HepG2 (cell line): Measurements from ENCODE around the gene SLC12A3. TPM values are rescaled to one million over a fixed set of nuclear protein-coding genes. Genes with fewer than 3 reads are reported as not detected.
A peak's percentile ranks its signal among the peaks of the same experiment; 100 is the strongest.

ENCODE experiments used
- NFRKB ChIP-seq: fragments of 450-650 bp; IDR thresholded peaks from 2 replicates; pipeline ENCODE4 v1.6.1; 2017
- RAD21 ChIP-seq: fragments of 450-650 bp; formaldehyde crosslinking; IDR thresholded peaks from 2 replicates; pipeline ENCODE4 v1.5.0; 2020; ENCODE audit warnings: mild to moderate bottlenecking
- SPEN ChIP-seq: sonication (generic); formaldehyde crosslinking; IDR thresholded peaks from 2 replicates; pipeline ENCODE4 v1.5.1; 2020; ENCODE audit warnings: low read depth, mild to moderate bottlenecking, missing genetic modification reagents
- THYN1 ChIP-seq: sonication (generic); formaldehyde crosslinking; IDR thresholded peaks from 2 replicates; pipeline ENCODE4 v1.8.1; 2023; ENCODE audit warnings: low read depth, mild to moderate bottlenecking, moderate library complexity, missing genetic modification reagents, borderline replicate concordance
- ZNF232 ChIP-seq: sonication (generic); formaldehyde crosslinking; IDR thresholded peaks from 2 replicates; pipeline ENCODE4 v1.4.0; 2020; ENCODE audit warnings: missing genetic modification reagents, borderline replicate concordance
- ZNF234 ChIP-seq: sonication (generic); formaldehyde crosslinking; conservative IDR thresholded peaks from 2 replicates; pipeline ENCODE4 v1.5.1; 2020; ENCODE audit warnings: mild to moderate bottlenecking, missing genetic modification reagents
- ZNF382 ChIP-seq: sonication (generic); formaldehyde crosslinking; IDR thresholded peaks from 2 replicates; pipeline ENCODE4 v1.5.0; 2020; ENCODE audit warnings: missing genetic modification reagents, mild to moderate bottlenecking, borderline replicate concordance
- ZNF552 ChIP-seq: sonication (generic); formaldehyde crosslinking; IDR thresholded peaks from 2 replicates; pipeline ENCODE4 v1.9.0; 2022; ENCODE audit warnings: missing genetic modification reagents, mild to moderate bottlenecking, borderline replicate concordance
- ZNF749 ChIP-seq: sonication (generic); formaldehyde crosslinking; IDR thresholded peaks from 2 replicates; pipeline ENCODE4 v1.8.0; 2022; ENCODE audit warnings: mild to moderate bottlenecking, missing genetic modification reagents, moderate library complexity, borderline replicate concordance
- ZNF891 ChIP-seq: sonication (generic); formaldehyde crosslinking; IDR thresholded peaks from 2 replicates; pipeline ENCODE4 v1.5.0; 2020; ENCODE audit warnings: mild to moderate bottlenecking, missing genetic modification reagents
- ZSCAN20 ChIP-seq: sonication (generic); formaldehyde crosslinking; IDR thresholded peaks from 2 replicates; pipeline ENCODE4 v1.4.0; 2020; ENCODE audit warnings: missing genetic modification reagents, mild to moderate bottlenecking, borderline replicate concordance
- ZSCAN25 ChIP-seq: sonication (generic); formaldehyde crosslinking; IDR thresholded peaks from 2 replicates; pipeline ENCODE4 v1.8.0; 2022; ENCODE audit warnings: mild to moderate bottlenecking, missing genetic modification reagents
- polyA plus RNA-seq, 8 experiments: library from polyadenylated mRNA; depleted of rRNA in 3 of 8; stranded (reverse) in 7 of 8; unstranded in 1 of 8; fragments of >200 nt; fragmentation: Illumina TruSeq in 4 of 8; extraction: Trizol in 4 of 8; gene quantifications; 2 replicates each; pipeline versions ENCODE4 v1.2.1 to v1.2.3, GENCODE V29; 2011 to 2016; ENCODE audit warnings: low read depth in 4 of 8, missing spikeins in 1 of 8, mixed read lengths in 1 of 8; ENCODE audit not compliant: insufficient read depth in 1 of 8
- total RNA-seq, 5 experiments: library from RNA; depleted of rRNA; stranded (reverse); fragments of >200 nt; fragmentation: Illumina TruSeq; extraction: Trizol; gene quantifications; 2 replicates each; pipeline ENCODE4 v1.2.3, GENCODE V29; 2016; ENCODE audit warnings: low read depth in 1 of 5
- TF ChIP-seq, protein P1 (sequence below): sonication (generic); formaldehyde crosslinking; IDR thresholded peaks from 2 replicates; pipeline ENCODE4 v1.8.0; 2022; ENCODE audit warnings: missing genetic modification reagents, mild to moderate bottlenecking, borderline replicate concordance
- TF ChIP-seq, protein P2 (sequence below): sonication (generic); formaldehyde crosslinking; IDR thresholded peaks from 2 replicates; pipeline ENCODE4 v1.4.0; 2020; ENCODE audit warnings: mild to moderate bottlenecking, low read depth, missing genetic modification reagents
- TF ChIP-seq, protein P3 (sequence below), 2 experiments: fragments of 450-650 bp in 1 of 2; sonication (generic) in 1 of 2; formaldehyde crosslinking; IDR thresholded peaks; 2 replicates each; pipeline versions ENCODE4 v1.5.0 to v1.8.0; 2020 to 2022; ENCODE audit warnings: mild to moderate bottlenecking in 1 of 2, missing genetic modification reagents in 1 of 2
- TF ChIP-seq, protein P4 (sequence below): sonication (generic); formaldehyde crosslinking; IDR thresholded peaks from 2 replicates; pipeline ENCODE4 v1.5.1; 2020; ENCODE audit warnings: missing genetic modification reagents, mild to moderate bottlenecking, borderline replicate concordance
- TF ChIP-seq, protein P5 (sequence below): sonication (generic); formaldehyde crosslinking; IDR thresholded peaks from 2 replicates; pipeline ENCODE4 v1.4.0; 2020; ENCODE audit warnings: missing genetic modification reagents, borderline replicate concordance

Gene SLC12A3
- total and polyA plus RNA-seq, 2 of the 13 experiments (the other 11 are each of a cell fraction or from before 2014, with no cell fraction given) = 6.2 TPM; not detected in 1

DNA sequence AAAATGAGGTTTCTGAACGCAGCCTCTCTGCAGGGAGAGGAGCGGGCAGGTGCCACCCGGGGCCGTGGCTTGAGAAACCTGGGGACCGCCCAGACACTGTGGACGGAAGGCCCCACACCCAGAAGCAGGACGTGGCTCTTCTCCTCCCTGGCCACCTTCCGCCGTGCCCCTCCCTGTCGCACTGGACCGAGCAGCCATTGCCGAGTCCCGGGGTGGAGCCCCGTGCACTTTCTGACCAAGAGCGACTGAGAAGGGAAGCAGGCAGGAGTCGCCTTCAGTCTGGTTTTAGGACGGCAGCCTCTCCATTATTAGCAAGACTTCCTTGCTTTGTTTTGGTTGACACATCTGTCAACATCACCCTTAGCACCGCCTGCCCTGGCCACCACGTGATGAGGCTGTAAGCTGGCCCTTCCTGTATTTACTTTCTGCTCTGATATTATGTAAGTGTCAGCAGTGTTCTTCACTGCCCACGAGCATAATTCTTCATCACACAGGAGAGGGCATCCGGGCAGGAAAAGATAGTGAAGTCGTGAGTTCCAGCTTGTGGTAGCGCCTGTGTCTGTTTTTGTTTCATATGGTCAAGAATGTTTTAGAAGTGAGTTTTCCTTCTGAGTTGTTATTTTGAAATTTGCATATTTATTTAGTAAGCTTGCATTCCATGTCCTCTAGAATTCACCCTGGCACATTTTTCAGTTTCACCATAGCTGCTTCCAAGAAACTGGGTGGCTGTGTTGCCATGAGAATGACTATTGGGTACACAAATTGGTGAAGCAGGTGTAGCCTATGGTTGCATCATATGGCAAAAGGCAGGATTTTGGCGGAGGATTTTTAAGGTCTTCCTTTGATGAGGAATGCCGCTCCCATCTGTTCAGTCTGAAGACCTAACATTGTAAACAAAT lies 68.0 kb downstream of the SLC12A3 start (continued):
- TF ChIP-seq ZNF232 (CRISPR knock-in tag) (peak; percentile 71), ZSCAN20 (CRISPR knock-in tag) (no peak), ZNF234 (no peak), ZNF382 (no peak), RAD21 (CRISPR knock-in tag) (no peak; the same call in 1 of the 2 replicates), NFRKB (no peak), ZSCAN25 (CRISPR knock-in tag) (peak; percentile 16; the same call in 1 of the 2 replicates), THYN1 (CRISPR knock-in tag) (no peak), ZNF749 (no peak), ZNF891 (CRISPR knock-in tag) (no peak), SPEN (CRISPR knock-in tag) (no peak; the same call in 1 of the 2 replicates), ZNF552 (CRISPR knock-in tag) (no peak; the same call in 1 of the 2 replicates)
- TF ChIP-seq, protein P1, sequence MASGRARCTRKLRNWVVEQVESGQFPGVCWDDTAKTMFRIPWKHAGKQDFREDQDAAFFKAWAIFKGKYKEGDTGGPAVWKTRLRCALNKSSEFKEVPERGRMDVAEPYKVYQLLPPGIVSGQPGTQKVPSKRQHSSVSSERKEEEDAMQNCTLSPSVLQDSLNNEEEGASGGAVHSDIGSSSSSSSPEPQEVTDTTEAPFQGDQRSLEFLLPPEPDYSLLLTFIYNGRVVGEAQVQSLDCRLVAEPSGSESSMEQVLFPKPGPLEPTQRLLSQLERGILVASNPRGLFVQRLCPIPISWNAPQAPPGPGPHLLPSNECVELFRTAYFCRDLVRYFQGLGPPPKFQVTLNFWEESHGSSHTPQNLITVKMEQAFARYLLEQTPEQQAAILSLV (CRISPR knock-in tag) = peak; percentile 43; the same call in 1 of the 2 replicates
- TF ChIP-seq, protein P2, sequence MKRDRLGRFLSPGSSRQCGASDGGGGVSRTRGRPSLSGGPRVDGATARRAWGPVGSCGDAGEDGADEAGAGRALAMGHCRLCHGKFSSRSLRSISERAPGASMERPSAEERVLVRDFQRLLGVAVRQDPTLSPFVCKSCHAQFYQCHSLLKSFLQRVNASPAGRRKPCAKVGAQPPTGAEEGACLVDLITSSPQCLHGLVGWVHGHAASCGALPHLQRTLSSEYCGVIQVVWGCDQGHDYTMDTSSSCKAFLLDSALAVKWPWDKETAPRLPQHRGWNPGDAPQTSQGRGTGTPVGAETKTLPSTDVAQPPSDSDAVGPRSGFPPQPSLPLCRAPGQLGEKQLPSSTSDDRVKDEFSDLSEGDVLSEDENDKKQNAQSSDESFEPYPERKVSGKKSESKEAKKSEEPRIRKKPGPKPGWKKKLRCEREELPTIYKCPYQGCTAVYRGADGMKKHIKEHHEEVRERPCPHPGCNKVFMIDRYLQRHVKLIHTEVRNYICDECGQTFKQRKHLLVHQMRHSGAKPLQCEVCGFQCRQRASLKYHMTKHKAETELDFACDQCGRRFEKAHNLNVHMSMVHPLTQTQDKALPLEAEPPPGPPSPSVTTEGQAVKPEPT (CRISPR knock-in tag) = no peak
- TF ChIP-seq, protein P3, sequence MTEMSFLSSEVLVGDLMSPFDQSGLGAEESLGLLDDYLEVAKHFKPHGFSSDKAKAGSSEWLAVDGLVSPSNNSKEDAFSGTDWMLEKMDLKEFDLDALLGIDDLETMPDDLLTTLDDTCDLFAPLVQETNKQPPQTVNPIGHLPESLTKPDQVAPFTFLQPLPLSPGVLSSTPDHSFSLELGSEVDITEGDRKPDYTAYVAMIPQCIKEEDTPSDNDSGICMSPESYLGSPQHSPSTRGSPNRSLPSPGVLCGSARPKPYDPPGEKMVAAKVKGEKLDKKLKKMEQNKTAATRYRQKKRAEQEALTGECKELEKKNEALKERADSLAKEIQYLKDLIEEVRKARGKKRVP (CRISPR knock-in tag; IDR thresholded peaks at IDR 0.05) = peak in 1 of 2 experiments; percentile 84; a peak in 2 of 4 replicates
- TF ChIP-seq, protein P4, sequence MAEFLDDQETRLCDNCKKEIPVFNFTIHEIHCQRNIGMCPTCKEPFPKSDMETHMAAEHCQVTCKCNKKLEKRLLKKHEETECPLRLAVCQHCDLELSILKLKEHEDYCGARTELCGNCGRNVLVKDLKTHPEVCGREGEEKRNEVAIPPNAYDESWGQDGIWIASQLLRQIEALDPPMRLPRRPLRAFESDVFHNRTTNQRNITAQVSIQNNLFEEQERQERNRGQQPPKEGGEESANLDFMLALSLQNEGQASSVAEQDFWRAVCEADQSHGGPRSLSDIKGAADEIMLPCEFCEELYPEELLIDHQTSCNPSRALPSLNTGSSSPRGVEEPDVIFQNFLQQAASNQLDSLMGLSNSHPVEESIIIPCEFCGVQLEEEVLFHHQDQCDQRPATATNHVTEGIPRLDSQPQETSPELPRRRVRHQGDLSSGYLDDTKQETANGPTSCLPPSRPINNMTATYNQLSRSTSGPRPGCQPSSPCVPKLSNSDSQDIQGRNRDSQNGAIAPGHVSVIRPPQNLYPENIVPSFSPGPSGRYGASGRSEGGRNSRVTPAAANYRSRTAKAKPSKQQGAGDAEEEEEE = 0 out of 2 replicates have a peak, but pooled peaks have one; percentile 40
- TF ChIP-seq, protein P5, sequence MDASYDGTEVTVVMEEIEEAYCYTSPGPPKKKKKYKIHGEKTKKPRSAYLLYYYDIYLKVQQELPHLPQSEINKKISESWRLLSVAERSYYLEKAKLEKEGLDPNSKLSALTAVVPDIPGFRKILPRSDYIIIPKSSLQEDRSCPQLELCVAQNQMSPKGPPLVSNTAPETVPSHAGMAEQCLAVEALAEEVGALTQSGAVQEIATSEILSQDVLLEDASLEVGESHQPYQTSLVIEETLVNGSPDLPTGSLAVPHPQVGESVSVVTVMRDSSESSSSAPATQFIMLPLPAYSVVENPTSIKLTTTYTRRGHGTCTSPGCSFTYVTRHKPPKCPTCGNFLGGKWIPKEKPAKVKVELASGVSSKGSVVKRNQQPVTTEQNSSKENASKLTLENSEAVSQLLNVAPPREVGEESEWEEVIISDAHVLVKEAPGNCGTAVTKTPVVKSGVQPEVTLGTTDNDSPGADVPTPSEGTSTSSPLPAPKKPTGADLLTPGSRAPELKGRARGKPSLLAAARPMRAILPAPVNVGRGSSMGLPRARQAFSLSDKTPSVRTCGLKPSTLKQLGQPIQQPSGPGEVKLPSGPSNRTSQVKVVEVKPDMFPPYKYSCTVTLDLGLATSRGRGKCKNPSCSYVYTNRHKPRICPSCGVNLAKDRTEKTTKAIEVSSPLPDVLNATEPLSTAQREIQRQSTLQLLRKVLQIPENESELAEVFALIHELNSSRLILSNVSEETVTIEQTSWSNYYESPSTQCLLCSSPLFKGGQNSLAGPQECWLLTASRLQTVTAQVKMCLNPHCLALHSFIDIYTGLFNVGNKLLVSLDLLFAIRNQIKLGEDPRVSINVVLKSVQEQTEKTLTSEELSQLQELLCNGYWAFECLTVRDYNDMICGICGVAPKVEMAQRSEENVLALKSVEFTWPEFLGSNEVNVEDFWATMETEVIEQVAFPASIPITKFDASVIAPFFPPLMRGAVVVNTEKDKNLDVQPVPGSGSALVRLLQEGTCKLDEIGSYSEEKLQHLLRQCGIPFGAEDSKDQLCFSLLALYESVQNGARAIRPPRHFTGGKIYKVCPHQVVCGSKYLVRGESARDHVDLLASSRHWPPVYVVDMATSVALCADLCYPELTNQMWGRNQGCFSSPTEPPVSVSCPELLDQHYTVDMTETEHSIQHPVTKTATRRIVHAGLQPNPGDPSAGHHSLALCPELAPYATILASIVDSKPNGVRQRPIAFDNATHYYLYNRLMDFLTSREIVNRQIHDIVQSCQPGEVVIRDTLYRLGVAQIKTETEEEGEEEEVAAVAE = peak; percentile 71
